DND-41 (cell line): Measurements from ENCODE around the gene CCDC102B.

Experiments used
- ATAC-seq: fragments of 200-7000 bp; cut with Tn5 transposase; 3 replicates; pipeline ENCODE4 v1.9.1; 2021; ENCODE audit warnings: low read depth; ENCODE audit not compliant: insufficient read depth
- DNase-seq: peaks from one replicate; pipeline ENCODE4 v3.0.0-alpha.2; 2020
- H2AFZ ChIP-seq: 2 replicates; pipeline ENCODE4 v1.6.0; 2012; ENCODE audit warnings: low read depth, low read length
- H3K27ac ChIP-seq: 2 replicates; pipeline ENCODE4 v1.5.1; 2012; ENCODE audit warnings: low read length, inconsistent platforms
- H3K27me3 ChIP-seq: fragments of 200-600 bp; sonication (generic); 2 replicates; pipeline ENCODE4 v1.6.0; 2012; ENCODE audit warnings: low read length, mild to moderate bottlenecking, inconsistent platforms; ENCODE audit not compliant: insufficient read depth, poor library complexity
- H3K36me3 ChIP-seq: 2 replicates; pipeline ENCODE4 v1.5.1; 2012; ENCODE audit warnings: low read length, inconsistent platforms; ENCODE audit not compliant: insufficient read depth
- H3K4me1 ChIP-seq: 2 replicates; pipeline ENCODE4 v1.5.1; 2012; ENCODE audit warnings: mild to moderate bottlenecking, low read length; ENCODE audit not compliant: insufficient read depth
- H3K4me2 ChIP-seq: 2 replicates; pipeline ENCODE4 v1.6.0; 2012; ENCODE audit warnings: mild to moderate bottlenecking, moderate library complexity, low read length, inconsistent platforms; ENCODE audit not compliant: insufficient read depth
- H3K4me3 ChIP-seq, 2 experiments: fragments of 200-600 bp in 1 of 2; shearing (Covaris generic) in 1 of 2; 2 replicates each; pipeline ENCODE4 v1.5.1; 2012 to 2016; ENCODE audit warnings: inconsistent platforms in 2 of 2, low read length in 2 of 2, mild to moderate bottlenecking in 2 of 2, low read depth in 1 of 2, moderate library complexity in 1 of 2
- H3K79me2 ChIP-seq: 2 replicates; pipeline ENCODE4 v1.6.0; 2012; ENCODE audit warnings: low read length, inconsistent platforms; ENCODE audit not compliant: insufficient read depth
- H3K9ac ChIP-seq: 2 replicates; pipeline ENCODE4 v1.6.0; 2012; ENCODE audit warnings: low read depth, mild to moderate bottlenecking, inconsistent platforms, low read length, moderate library complexity
- H3K9me3 ChIP-seq: 2 replicates; pipeline ENCODE4 v1.5.1; 2012; ENCODE audit warnings: low read length, moderate library complexity, mild to moderate bottlenecking, inconsistent platforms; ENCODE audit not compliant: insufficient read depth, severe bottlenecking
- H4K20me1 ChIP-seq: 2 replicates; pipeline ENCODE4 v1.6.0; 2012; ENCODE audit warnings: low read length; ENCODE audit not compliant: insufficient read depth
- EZH2 ChIP-seq: IDR thresholded peaks from 3 replicates; pipeline ENCODE4 v1.6.1; 2012; ENCODE audit warnings: borderline replicate concordance, low read depth, mild to moderate bottlenecking, moderate library complexity, low read length, inconsistent platforms; ENCODE audit not compliant: severe bottlenecking
- TF ChIP-seq, protein P1 (sequence below): IDR thresholded peaks from 2 replicates; pipeline ENCODE4 v1.5.1; 2012; ENCODE audit warnings: borderline replicate concordance, low read length, moderate library complexity, mild to moderate bottlenecking; ENCODE audit not compliant: poor library complexity, severe bottlenecking; ENCODE audit errors: extremely low read depth

CCDC102B gene

DNA sequence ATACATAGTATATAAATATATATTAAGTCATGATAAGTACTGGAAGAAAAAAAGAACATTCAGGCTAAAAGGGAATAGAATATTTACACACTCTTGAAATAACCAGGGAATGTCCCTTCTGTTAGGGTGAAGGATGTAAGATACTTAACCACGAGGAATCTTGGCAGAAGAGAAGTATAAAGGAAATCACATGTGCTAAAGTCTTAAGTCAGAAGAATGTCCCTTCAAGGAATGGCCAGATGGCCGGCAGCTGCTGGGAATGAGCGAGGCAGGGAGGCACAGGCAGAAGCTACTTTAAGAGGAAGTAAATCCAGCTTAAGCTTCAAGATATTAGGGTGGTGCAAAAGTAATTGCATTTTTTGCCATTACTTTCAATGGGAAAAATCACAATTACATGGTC, 5.5 kb downstream of the CCDC102B start:
- Histone ChIP-seq H3K4me1 (no peaks in the 10 kb centered on the region), H3K27ac (no peak overlapping the region), H3K36me3 (no peaks in the 10 kb centered on the region), H3K4me2 (no peak overlapping the region), H3K9ac (no peak overlapping the region), H3K79me2 (no peaks in the 10 kb centered on the region), H2AFZ (no peak overlapping the region), H4K20me1 (no peaks in the 10 kb centered on the region), H3K9me3 (no peaks in the 10 kb centered on the region), H3K27me3 (no peaks in the 10 kb centered on the region), H3K4me3 (no peak overlapping the region)
- no peak for DNase-seq
- TF ChIP-seq EZH2 = no peak
- TF ChIP-seq, protein P1, sequence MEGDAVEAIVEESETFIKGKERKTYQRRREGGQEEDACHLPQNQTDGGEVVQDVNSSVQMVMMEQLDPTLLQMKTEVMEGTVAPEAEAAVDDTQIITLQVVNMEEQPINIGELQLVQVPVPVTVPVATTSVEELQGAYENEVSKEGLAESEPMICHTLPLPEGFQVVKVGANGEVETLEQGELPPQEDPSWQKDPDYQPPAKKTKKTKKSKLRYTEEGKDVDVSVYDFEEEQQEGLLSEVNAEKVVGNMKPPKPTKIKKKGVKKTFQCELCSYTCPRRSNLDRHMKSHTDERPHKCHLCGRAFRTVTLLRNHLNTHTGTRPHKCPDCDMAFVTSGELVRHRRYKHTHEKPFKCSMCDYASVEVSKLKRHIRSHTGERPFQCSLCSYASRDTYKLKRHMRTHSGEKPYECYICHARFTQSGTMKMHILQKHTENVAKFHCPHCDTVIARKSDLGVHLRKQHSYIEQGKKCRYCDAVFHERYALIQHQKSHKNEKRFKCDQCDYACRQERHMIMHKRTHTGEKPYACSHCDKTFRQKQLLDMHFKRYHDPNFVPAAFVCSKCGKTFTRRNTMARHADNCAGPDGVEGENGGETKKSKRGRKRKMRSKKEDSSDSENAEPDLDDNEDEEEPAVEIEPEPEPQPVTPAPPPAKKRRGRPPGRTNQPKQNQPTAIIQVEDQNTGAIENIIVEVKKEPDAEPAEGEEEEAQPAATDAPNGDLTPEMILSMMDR = no peak
- ATAC-seq = no peak

DNA sequence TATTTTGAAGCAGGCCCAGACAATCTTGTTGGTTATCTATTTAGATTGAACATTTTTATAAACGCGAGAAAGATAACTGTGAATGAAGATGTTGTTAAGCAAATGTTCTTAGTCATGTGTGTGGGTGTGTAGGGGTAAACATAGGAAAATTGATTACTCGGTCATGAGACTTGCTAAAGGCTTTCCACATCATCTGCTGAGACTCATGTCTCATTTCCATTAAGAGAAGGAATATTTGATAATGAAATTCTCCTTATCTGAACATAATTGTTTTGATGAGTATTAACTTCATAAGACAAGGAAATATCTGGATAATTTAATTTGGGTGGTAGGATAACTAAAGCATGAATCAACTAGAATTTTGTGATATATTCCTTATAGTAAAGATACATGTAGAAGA, 19.7 kb downstream of the CCDC102B start:
- Histone ChIP-seq H3K27me3 (no peaks in the 10 kb centered on the region), H3K4me1 (no peaks in the 10 kb centered on the region), H4K20me1 (no peaks in the 10 kb centered on the region), H3K4me3 (no peak overlapping the region), H3K36me3 (no peaks in the 10 kb centered on the region), H3K4me2 (no peak overlapping the region), H2AFZ (no peak overlapping the region), H3K79me2 (no peaks in the 10 kb centered on the region), H3K27ac (no peak overlapping the region), H3K9ac (no peak overlapping the region), H3K9me3 (no peaks in the 10 kb centered on the region)
- ATAC-seq = no peak
- DNase-seq = no peak
- TF ChIP-seq, protein P1 = no peak
- no peak for TF ChIP-seq EZH2

DNA sequence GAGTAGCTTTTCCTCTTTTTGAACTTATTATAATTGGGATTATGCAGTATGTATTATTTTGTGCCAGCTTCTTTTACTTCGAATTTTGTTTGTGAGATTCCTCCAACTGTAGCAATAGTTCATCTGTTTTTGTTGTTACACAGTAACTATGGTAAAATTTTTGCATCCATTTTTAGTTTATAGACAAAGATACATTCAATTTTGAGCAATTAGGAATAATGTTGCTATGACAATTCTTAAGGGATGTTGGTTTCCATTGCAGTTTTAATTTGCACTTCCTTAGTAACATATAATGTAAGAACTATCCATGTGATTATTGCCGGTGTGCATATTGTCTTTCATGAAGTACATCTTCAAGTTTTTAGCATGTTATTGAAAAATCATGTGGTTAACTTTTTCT, 20.7 kb downstream of the CCDC102B start:
- H3K4me2 ChIP-seq = no peak overlapping the region
- H3K9me3 ChIP-seq = no peaks in the 10 kb centered on the region
- H2AFZ ChIP-seq = no peak overlapping the region
- H3K27me3 ChIP-seq = no peaks in the 10 kb centered on the region
- H3K4me1 ChIP-seq = no peaks in the 10 kb centered on the region
- TF ChIP-seq, protein P1 = no peak
- TF ChIP-seq EZH2 = no peak
- H3K27ac ChIP-seq = no peak overlapping the region
- no peak for DNase-seq
- no peaks in the 10 kb centered on the region for H4K20me1 ChIP-seq
- H3K4me3 ChIP-seq = no peak overlapping the region
- H3K79me2 ChIP-seq = no peaks in the 10 kb centered on the region
- H3K9ac ChIP-seq = no peak overlapping the region
- ATAC-seq = no peak
- H3K36me3 ChIP-seq = no peaks in the 10 kb centered on the region

- ATAC-seq = no peak
- DNase-seq = no peak
- H4K20me1 ChIP-seq = no peaks in the 10 kb centered on the region
Observed at GRCh38 chr18:68822926-68823325, 25.0 kb downstream of the CCDC102B start.

More at GRCh38 chr18:68822926-68823325, 25.0 kb downstream of the CCDC102B start:
- Histone ChIP-seq H3K4me3 (no peak overlapping the region), H3K4me1 (no peaks in the 10 kb centered on the region), H3K27ac (no peak overlapping the region), H2AFZ (no peak overlapping the region), H3K4me2 (no peak overlapping the region), H3K79me2 (no peaks in the 10 kb centered on the region), H3K27me3 (no peaks in the 10 kb centered on the region), H3K9me3 (no peaks in the 10 kb centered on the region), H3K9ac (no peak overlapping the region), H3K36me3 (no peaks in the 10 kb centered on the region)
- TF ChIP-seq EZH2 = no peak
- TF ChIP-seq, protein P1 = no peak
